K562 (cell line): ENCODE data around the gene ENKUR. TPM values are rescaled to one million over a fixed set of nuclear protein-coding genes. Genes with fewer than 3 reads are reported as not detected.

ENCODE experiments used
- CLOCK ChIP-seq: fragments of 250-450 bp; sonication (Bioruptor Pico); IDR thresholded peaks from 2 replicates; pipeline ENCODE4 v1.4.0; 2020; ENCODE audit warnings: mild to moderate bottlenecking, moderate library complexity, borderline replicate concordance
- CTCFL ChIP-seq: IDR thresholded peaks from 2 replicates; pipeline ENCODE4 v1.6.1; 2011; ENCODE audit warnings: borderline replicate concordance, low read depth, mild to moderate bottlenecking, moderate library complexity, low read length; ENCODE audit not compliant: insufficient read depth, poor library complexity, severe bottlenecking
- ETV1 ChIP-seq: fragments of 450-650 bp; conservative IDR thresholded peaks from 2 replicates; pipeline ENCODE4 v1.6.1; 2016; ENCODE audit warnings: missing genetic modification characterization, control low read depth, low read depth, missing compliant biosample characterization
- HNRNPH1 ChIP-seq: fragments of 200-400 bp; formaldehyde crosslinking; optimal IDR thresholded peaks from 2 replicates; pipeline ENCODE3; 2017; ENCODE audit warnings: low read depth, mild to moderate bottlenecking, low read length, moderate library complexity
- KLF13 ChIP-seq: fragments of 450-650 bp; IDR thresholded peaks from 2 replicates; pipeline ENCODE4 v1.6.1; 2016; ENCODE audit warnings: missing genetic modification characterization, low read depth, mild to moderate bottlenecking, missing compliant biosample characterization, moderate library complexity, borderline replicate concordance
- MCM3 ChIP-seq: fragments of 450-650 bp; IDR thresholded peaks from 2 replicates; pipeline ENCODE4 v1.6.1; 2016
- MITF ChIP-seq: IDR thresholded peaks from 2 replicates; pipeline ENCODE4 v1.6.1; 2014; ENCODE audit warnings: antibody characterized with exemption
- NFATC3 ChIP-seq: fragments of 450-650 bp; IDR thresholded peaks from 2 replicates; pipeline ENCODE4 v1.6.1; 2017; ENCODE audit warnings: mild to moderate bottlenecking
- NUFIP1 ChIP-seq: fragments of 450-650 bp; IDR thresholded peaks from 2 replicates; pipeline ENCODE4 v1.6.1; 2018; ENCODE audit not compliant: partially characterized antibody
- SRSF7 ChIP-seq: fragments of 200-400 bp; formaldehyde crosslinking; optimal IDR thresholded peaks from 2 replicates; pipeline ENCODE3; 2017; ENCODE audit warnings: mild to moderate bottlenecking, low read depth, low read length
- ZBTB5 ChIP-seq: fragments of 450-650 bp; IDR thresholded peaks from 2 replicates; pipeline ENCODE4 v1.6.1; 2017; ENCODE audit warnings: antibody characterized with exemption
- ZNF23 ChIP-seq: fragments of 250-450 bp; sonication (Bioruptor Pico); IDR thresholded peaks from 2 replicates; pipeline ENCODE4 v1.4.0; 2020; ENCODE audit warnings: mild to moderate bottlenecking
- ZNF239 ChIP-seq: fragments of 250-450 bp; sonication (Bioruptor Pico); IDR thresholded peaks from 2 replicates; pipeline ENCODE4 v1.4.0; 2020; ENCODE audit warnings: mild to moderate bottlenecking
- ZNF518B ChIP-seq: fragments of 250-450 bp; sonication (Bioruptor Pico); IDR thresholded peaks from 2 replicates; pipeline ENCODE4 v1.5.0; 2021; ENCODE audit warnings: mild to moderate bottlenecking, moderate library complexity
- polyA plus RNA-seq, 8 experiments: library from polyadenylated mRNA; depleted of rRNA in 4 of 8; stranded (reverse) in 5 of 8; unstranded in 3 of 8; fragments of >200 nt; fragmentation: Nextera tagmentation in 2 of 8; fragmentation: Illumina TruSeq in 1 of 8; extraction: Ambion mirVana in 2 of 8; extraction: Trizol in 1 of 8; gene quantifications; 2 replicates each; pipeline versions ENCODE4 v1.2.1 to v1.2.3, GENCODE V29; 2011 to 2014; ENCODE audit warnings: inconsistent platforms in 1 of 8, missing spikeins in 1 of 8
- total RNA-seq, 7 experiments: library from RNA; depleted of rRNA in 6 of 7; stranded (reverse); fragments of >200 nt in 6 of 7; fragmentation: Illumina TruSeq in 2 of 7; extraction: Trizol in 2 of 7; gene quantifications; 2 replicates each; pipeline versions ENCODE4 v1.2.1 to v1.2.3, GENCODE V29; 2011 to 2021; ENCODE audit warnings: low replicate concordance in 1 of 7

ENKUR gene
- total and polyA plus RNA-seq, 9 of the 15 experiments (the other 6 are each of a cell fraction or from before 2014, with no cell fraction given), result 0.06 to 0.46 (median 0.20) TPM

- TF ChIP-seq CTCFL, result no peak
- no peak for TF ChIP-seq HNRNPH1
- TF ChIP-seq MCM3, result no peak
- TF ChIP-seq ZNF239 (CRISPR knock-in tag), result no peak
- no peak for TF ChIP-seq NUFIP1
- peak; percentile 85 for TF ChIP-seq MITF
- TF ChIP-seq ETV1 (tag), result no peak
- TF ChIP-seq KLF13, result peak; percentile 59
- TF ChIP-seq CLOCK (CRISPR knock-in tag), result peak; percentile 53; the same call in 1 of the 2 replicates
- no peak for TF ChIP-seq ZNF518B (CRISPR knock-in tag)
- TF ChIP-seq NFATC3, result no peak
- TF ChIP-seq SRSF7, result no peak
- TF ChIP-seq ZBTB5, result no peak
- no peak for TF ChIP-seq ZNF23 (CRISPR knock-in tag)
Measured at GRCh38 chr10:25016376-25017153, 607 bp upstream of the ENKUR start, which contains the start of gene THNSL1 (continued).
